Mucosa of rectum (tissue), 2 donors: ENCODE measurements around the gene PCDHA13.
"Not testable (repeated sequence)": the region's sequence is repeated elsewhere in the genome, so short reads cannot be mapped to it uniquely, and the experiment has no call there.

Experiments
- H3K27ac ChIP-seq, 2 donors: one replicate each; pipeline ENCODE4 v1.7.0; 2013; ENCODE audit warnings: inconsistent platforms in 2 of 2, low read depth in 2 of 2, low read length in 2 of 2
- H3K27me3 ChIP-seq, 2 donors: one replicate each; pipeline ENCODE4 v1.7.0; 2013; ENCODE audit warnings: low read length in 2 of 2; ENCODE audit not compliant: control insufficient read depth in 2 of 2, insufficient read depth in 2 of 2
- H3K36me3 ChIP-seq, 2 donors: one replicate each; pipeline ENCODE4 v1.7.0; 2013; ENCODE audit warnings: low read length in 2 of 2; ENCODE audit not compliant: control insufficient read depth in 2 of 2, insufficient read depth in 2 of 2
- H3K4me1 ChIP-seq, 2 donors: one replicate each; pipeline ENCODE4 v1.7.0; 2013; ENCODE audit warnings: low read length in 2 of 2, mild to moderate bottlenecking in 1 of 2; ENCODE audit not compliant: control insufficient read depth in 2 of 2, insufficient read depth in 2 of 2
- H3K4me3 ChIP-seq, 2 donors: one replicate each; pipeline ENCODE4 v1.7.0; 2013; ENCODE audit warnings: low read length in 2 of 2
- H3K9ac ChIP-seq, 2 donors: one replicate each; pipeline ENCODE4 v1.7.0; 2013; ENCODE audit warnings: low read length in 2 of 2, low read depth in 1 of 2, mild to moderate bottlenecking in 1 of 2
- H3K9me3 ChIP-seq, 2 donors: one replicate each; pipeline ENCODE4 v1.7.0; 2013; ENCODE audit warnings: low read length in 2 of 2; ENCODE audit not compliant: control insufficient read depth in 2 of 2
- donor health status: healthy.
- donor health status: Normal muscosa, but diverticular disease.

PCDHA13 gene

GRCh38 chr5:140881889-140882590 lies at the start of gene PCDHA13:
Gene PCDHA13 (plus strand): TSS chr5:140882124. CDS start chr5:140882269, 145 bp downstream.
- Histone ChIP-seq H3K9ac (no peak within 1 kb of the TSS), H3K36me3 (no peaks in the 10 kb centered on the region), H3K4me1 (no peaks in the 10 kb centered on the region), H3K27me3 (no peaks in the 10 kb centered on the region), H3K4me3 (peak within 1 kb of the TSS in 1 of 2 donors; percentile 38), H3K27ac (no peak within 1 kb of the TSS), H3K9me3 (peaks cover 7% of the 10 kb centered on the region in 2 donors)

GRCh38 chr5:140833993-140834392 lies 47.9 kb upstream of the PCDHA13 start, which contains the start of gene PCDHA7:
Gene PCDHA7 (plus strand): TSS chr5:140834269. CDS start chr5:140834384, 115 bp downstream.
- Histone ChIP-seq H3K4me1 (no peaks in the 10 kb centered on the region), H3K27me3 (no peaks in the 10 kb centered on the region), H3K27ac (no peak within 1 kb of the TSS), H3K9ac (no peak within 1 kb of the TSS), H3K36me3 (no peaks in the 10 kb centered on the region), H3K4me3 (no peak within 1 kb of the TSS), H3K9me3 (peaks cover 8 to 12% of the 10 kb centered on the region in 2 donors)

- H3K27me3 ChIP-seq, H3K4me3 ChIP-seq, H3K27ac ChIP-seq, H3K4me1 ChIP-seq, H3K9ac ChIP-seq, H3K36me3 ChIP-seq: not testable (repeated sequence)
- H3K9me3 ChIP-seq: peaks cover 8 to 12% of the 10 kb centered on the region in 2 donors
Observed at GRCh38 chr5:140834439-140835008, 47.4 kb upstream of the PCDHA13 start.

GRCh38 chr5:140835622-140836510 lies 46.1 kb upstream of the PCDHA13 start:
- Histone ChIP-seq H3K4me3 (no peak overlapping the region), H3K27me3 (no peaks in the 10 kb centered on the region), H3K36me3 (no peaks in the 10 kb centered on the region), H3K9ac (no peak overlapping the region), H3K9me3 (peaks cover 8 to 12% of the 10 kb centered on the region in 2 donors), H3K4me1 (no peaks in the 10 kb centered on the region), H3K27ac (no peak overlapping the region)

GRCh38 chr5:140840978-140841962 lies 40.7 kb upstream of the PCDHA13 start, which contains the start of gene PCDHA8:
Gene PCDHA8 (plus strand): TSS chr5:140841187. CDS start chr5:140841322, 135 bp downstream.
- Histone ChIP-seq H3K27me3 (no peaks in the 10 kb centered on the region), H3K9me3 (peaks cover 3 to 7% of the 10 kb centered on the region in 2 donors), H3K36me3 (no peaks in the 10 kb centered on the region), H3K9ac (no peak within 1 kb of the TSS), H3K4me3 (no peak within 1 kb of the TSS), H3K27ac (no peak within 1 kb of the TSS), H3K4me1 (no peaks in the 10 kb centered on the region)

GRCh38 chr5:140842798-140843733 lies 38.9 kb upstream of the PCDHA13 start:
- H3K9me3 ChIP-seq: peaks cover 0 to 6% of the 10 kb centered on the region in 2 donors
- no peaks in the 10 kb centered on the region for H3K4me1 ChIP-seq
- H3K9ac ChIP-seq: no peak overlapping the region
- H3K36me3 ChIP-seq: no peaks in the 10 kb centered on the region
- H3K27me3 ChIP-seq: no peaks in the 10 kb centered on the region
- H3K27ac ChIP-seq: no peak overlapping the region
- no peak overlapping the region for H3K4me3 ChIP-seq

GRCh38 chr5:140848139-140849102 lies 33.5 kb upstream of the PCDHA13 start, which contains the start of gene PCDHA9:
Gene PCDHA9 (plus strand): TSS chr5:140848382. CDS start chr5:140848496, 114 bp downstream.
- not testable (repeated sequence) for H3K27ac ChIP-seq, H3K36me3 ChIP-seq, H3K4me1 ChIP-seq, H3K4me3 ChIP-seq, H3K9ac ChIP-seq, H3K27me3 ChIP-seq
- peaks cover 0 to 11% of the 10 kb centered on the region in 2 donors for H3K9me3 ChIP-seq
